NT2/D1 (cell line): Measurements from ENCODE around the gene CLEC3B.

ENCODE experiments used
- DNase-seq: peaks from one replicate; pipeline ENCODE4 v3.0.0-alpha.2; 2011; ENCODE audit warnings: low read depth, low spot score
- H3K27me3 ChIP-seq: 2 replicates; pipeline ENCODE4 v1.6.0; 2011; ENCODE audit warnings: mild to moderate bottlenecking; ENCODE audit not compliant: insufficient read length, insufficient read depth
- H3K36me3 ChIP-seq: 2 replicates; pipeline ENCODE4 v1.6.1; 2011; ENCODE audit warnings: mild to moderate bottlenecking, low read length, mixed read lengths; ENCODE audit not compliant: insufficient read depth, insufficient read length
- H3K4me1 ChIP-seq: 2 replicates; pipeline ENCODE4 v1.5.1; 2011; ENCODE audit not compliant: insufficient read depth, insufficient read length
- H3K4me3 ChIP-seq: 2 replicates; pipeline ENCODE4 v1.5.1; 2011; ENCODE audit warnings: low read depth; ENCODE audit not compliant: insufficient read length
- H3K9ac ChIP-seq: 2 replicates; pipeline ENCODE4 v1.6.0; 2011; ENCODE audit warnings: low read depth; ENCODE audit not compliant: insufficient read length
- H3K9me3 ChIP-seq: 2 replicates; pipeline ENCODE4 v1.5.1; 2011; ENCODE audit warnings: mild to moderate bottlenecking, low read length; ENCODE audit not compliant: insufficient read depth
- SUZ12 ChIP-seq: IDR thresholded peaks from 2 replicates; pipeline ENCODE4 v1.6.1; 2011; ENCODE audit not compliant: insufficient read length, insufficient read depth; ENCODE audit errors: extremely low read depth
- YY1 ChIP-seq: IDR thresholded peaks from 2 replicates; pipeline ENCODE4 v1.6.1; 2011; ENCODE audit not compliant: insufficient read length, insufficient read depth
- ZNF274 ChIP-seq: IDR thresholded peaks from 2 replicates; pipeline ENCODE4 v1.6.1; 2011; ENCODE audit warnings: mild to moderate bottlenecking, low read depth, low read length

CLEC3B gene

GRCh38 chr3:45016916-45017315 is 9.2 kb upstream of the CLEC3B start:
- Histone ChIP-seq H3K4me3 (no peak overlapping the region), H3K36me3 (peaks cover 45% of the 10 kb centered on the region), H3K9me3 (no peaks in the 10 kb centered on the region), H3K9ac (no peak overlapping the region), H3K27me3 (no peaks in the 10 kb centered on the region), H3K4me1 (peaks cover 14% of the 10 kb centered on the region)
- no peak for DNase-seq
- TF ChIP-seq YY1 (no peak), ZNF274 (no peak), SUZ12 (no peak)

DNA sequence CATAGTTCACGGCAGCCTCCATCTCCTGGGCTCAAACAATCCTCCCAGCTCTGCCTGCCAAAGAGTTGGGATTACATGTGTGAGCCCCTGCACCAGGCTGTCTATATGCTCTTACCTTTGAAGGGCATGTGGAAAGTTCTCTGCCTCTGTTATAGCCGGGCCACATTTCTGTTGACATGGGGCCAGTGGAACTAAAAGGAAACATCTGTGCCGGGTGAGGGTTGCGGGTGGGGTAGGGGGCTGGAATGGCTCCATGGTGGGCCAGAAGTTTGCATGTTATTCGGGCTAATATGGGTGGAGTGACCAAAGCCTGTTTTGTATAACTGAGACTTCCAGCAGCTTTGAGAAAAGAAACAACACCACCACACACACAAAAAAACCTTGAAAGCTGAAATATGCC is 8.3 kb upstream of the CLEC3B start:
- H3K4me1 ChIP-seq = peaks cover 14% of the 10 kb centered on the region
- DNase-seq = no peak
- no peak for TF ChIP-seq ZNF274
- TF ChIP-seq YY1 = no peak
- no peak for TF ChIP-seq SUZ12
- H3K4me3 ChIP-seq = no peak overlapping the region
- H3K9ac ChIP-seq = no peak overlapping the region
- no peaks in the 10 kb centered on the region for H3K9me3 ChIP-seq
- no peaks in the 10 kb centered on the region for H3K27me3 ChIP-seq
- peaks cover 37% of the 10 kb centered on the region for H3K36me3 ChIP-seq

DNA sequence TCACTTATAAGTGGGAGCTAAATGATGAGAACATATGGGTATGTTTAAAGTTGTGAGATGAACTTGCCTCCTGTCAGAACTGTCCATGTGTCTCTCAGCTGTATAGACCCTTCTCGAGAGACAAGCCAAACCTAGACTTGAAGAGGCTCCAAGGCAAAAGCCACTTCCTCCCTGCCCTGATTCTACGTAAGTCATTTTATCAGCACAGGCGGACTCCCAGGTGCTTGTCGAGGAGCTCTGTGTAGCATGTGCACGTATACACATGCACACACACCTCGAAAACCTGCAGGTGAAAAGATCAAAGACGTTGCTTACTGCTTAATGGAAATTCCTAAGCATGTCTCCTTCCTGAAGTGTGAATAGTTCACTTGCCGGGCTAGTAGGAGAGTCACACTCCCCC is 5.6 kb upstream of the CLEC3B start:
- no peak for DNase-seq
- peaks cover 11% of the 10 kb centered on the region for H3K4me1 ChIP-seq
- H3K9me3 ChIP-seq = no peaks in the 10 kb centered on the region

GRCh38 chr3:45021524-45022297 is 4.4 kb upstream of the CLEC3B start:
- Histone ChIP-seq H3K36me3 (peaks cover 6% of the 10 kb centered on the region), H3K4me1 (peaks cover under 1% of the 10 kb centered on the region), H3K9me3 (no peaks in the 10 kb centered on the region), H3K27me3 (no peaks in the 10 kb centered on the region), H3K9ac (no peak overlapping the region), H3K4me3 (no peak overlapping the region)
- no peak for TF ChIP-seq SUZ12
- TF ChIP-seq YY1 = no peak
- no peak for TF ChIP-seq ZNF274
- no peak for DNase-seq

More for the DNA sequence above, 5.6 kb upstream of the CLEC3B start:
- Histone ChIP-seq H3K36me3 (peaks cover 11% of the 10 kb centered on the region), H3K27me3 (no peaks in the 10 kb centered on the region), H3K9ac (no peak overlapping the region), H3K4me3 (no peak overlapping the region)
- TF ChIP-seq YY1 = no peak
- TF ChIP-seq SUZ12 = no peak
- no peak for TF ChIP-seq ZNF274

DNA sequence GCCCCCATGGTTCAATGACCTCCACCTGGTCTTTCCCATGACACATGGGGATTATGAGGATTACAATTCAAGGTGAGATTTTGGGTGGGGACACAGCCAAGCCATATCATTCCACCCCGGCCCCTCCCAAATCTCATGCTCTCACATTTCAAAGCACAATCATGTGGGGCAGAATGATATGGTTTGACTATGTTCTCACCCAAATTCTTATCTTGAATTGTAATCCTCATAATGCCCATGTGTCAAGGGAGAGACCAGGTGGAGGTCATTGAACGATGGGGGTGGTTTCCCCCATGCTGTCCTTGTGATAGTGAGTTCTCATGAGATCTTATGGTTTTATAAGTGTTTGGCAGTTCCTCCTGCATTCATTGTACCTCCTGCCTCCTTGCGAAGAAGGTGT is 2.4 kb upstream of the CLEC3B start:
- H3K9ac ChIP-seq = no peak overlapping the region
- H3K36me3 ChIP-seq = no peaks in the 10 kb centered on the region
- no peaks in the 10 kb centered on the region for H3K9me3 ChIP-seq
- no peak for DNase-seq
- H3K4me3 ChIP-seq = no peak overlapping the region
- TF ChIP-seq ZNF274 = no peak
- no peak for TF ChIP-seq YY1
- TF ChIP-seq SUZ12 = no peak
- H3K27me3 ChIP-seq = no peaks in the 10 kb centered on the region
- H3K4me1 ChIP-seq = no peaks in the 10 kb centered on the region

- no peak for DNase-seq
- H3K9me3 ChIP-seq = no peaks in the 10 kb centered on the region
- H3K9ac ChIP-seq = no peak overlapping the region
- H3K4me1 ChIP-seq = no peaks in the 10 kb centered on the region
- TF ChIP-seq ZNF274 (no peak), SUZ12 (no peak), YY1 (no peak)
- H3K36me3 ChIP-seq = no peaks in the 10 kb centered on the region
- H3K4me3 ChIP-seq = no peak overlapping the region
- H3K27me3 ChIP-seq = no peaks in the 10 kb centered on the region
Measured at GRCh38 chr3:45024542-45025255, 1.4 kb upstream of the CLEC3B start.

- peak; percentile 39 for DNase-seq
- H3K27me3 ChIP-seq = no peaks in the 10 kb centered on the region
- H3K9ac ChIP-seq = no peak overlapping the region
- TF ChIP-seq ZNF274 (no peak), SUZ12 (no peak), YY1 (no peak)
- no peak overlapping the region for H3K4me3 ChIP-seq
- H3K4me1 ChIP-seq = peaks cover 6% of the 10 kb centered on the region
- H3K36me3 ChIP-seq = no peaks in the 10 kb centered on the region
- no peaks in the 10 kb centered on the region for H3K9me3 ChIP-seq
Measured at GRCh38 chr3:45026957-45027356, 854 bp downstream of the CLEC3B start.
